Measurements from ENCODE around the gene ADGRG6.

The ADGRG6 gene

GRCh38 chr6:142289687-142290086, 12.1 kb upstream of the ADGRG6 start:
- DNase-seq (ENCODE audit: low read depth): no peak
- no peak overlapping the region for H3K4me3 ChIP-seq (ENCODE audit: low read depth, low read length)
- no peak for TF ChIP-seq CTCF (conservative IDR thresholded peaks at IDR 0.05; ENCODE audit: low read depth, low read length)

DNA sequence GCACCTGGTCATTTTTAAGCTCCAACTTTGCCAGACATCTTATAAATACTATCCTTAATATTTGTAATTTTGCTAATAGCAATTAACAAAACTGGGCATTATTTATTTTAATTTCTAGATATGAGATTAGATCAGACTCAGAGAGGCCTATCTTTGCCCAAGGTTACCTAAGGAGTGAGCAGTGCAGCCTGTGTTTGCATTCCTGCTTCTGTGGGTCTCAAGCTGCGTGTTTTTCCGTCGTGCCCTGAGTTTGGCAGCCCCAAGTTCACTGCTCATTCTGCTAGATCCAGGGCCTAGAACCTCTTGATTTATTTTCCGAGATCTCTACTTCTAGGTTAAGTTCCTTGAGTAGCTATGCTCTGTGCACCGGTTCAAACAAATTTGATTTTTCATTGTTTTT, 11.0 kb upstream of the ADGRG6 start:
- no peak for TF ChIP-seq CTCF (conservative IDR thresholded peaks at IDR 0.05; ENCODE audit: low read depth, low read length)
- no peak overlapping the region for H3K4me3 ChIP-seq (ENCODE audit: low read depth, low read length)
- no peak for DNase-seq (ENCODE audit: low read depth)

- no peak for DNase-seq (ENCODE audit: low read depth)
- H3K4me3 ChIP-seq (ENCODE audit: low read depth, low read length): no peak overlapping the region
- TF ChIP-seq CTCF (conservative IDR thresholded peaks at IDR 0.05; ENCODE audit: low read depth, low read length): no peak
Observed at GRCh38 chr6:142291512-142291911, 10.3 kb upstream of the ADGRG6 start.

DNA sequence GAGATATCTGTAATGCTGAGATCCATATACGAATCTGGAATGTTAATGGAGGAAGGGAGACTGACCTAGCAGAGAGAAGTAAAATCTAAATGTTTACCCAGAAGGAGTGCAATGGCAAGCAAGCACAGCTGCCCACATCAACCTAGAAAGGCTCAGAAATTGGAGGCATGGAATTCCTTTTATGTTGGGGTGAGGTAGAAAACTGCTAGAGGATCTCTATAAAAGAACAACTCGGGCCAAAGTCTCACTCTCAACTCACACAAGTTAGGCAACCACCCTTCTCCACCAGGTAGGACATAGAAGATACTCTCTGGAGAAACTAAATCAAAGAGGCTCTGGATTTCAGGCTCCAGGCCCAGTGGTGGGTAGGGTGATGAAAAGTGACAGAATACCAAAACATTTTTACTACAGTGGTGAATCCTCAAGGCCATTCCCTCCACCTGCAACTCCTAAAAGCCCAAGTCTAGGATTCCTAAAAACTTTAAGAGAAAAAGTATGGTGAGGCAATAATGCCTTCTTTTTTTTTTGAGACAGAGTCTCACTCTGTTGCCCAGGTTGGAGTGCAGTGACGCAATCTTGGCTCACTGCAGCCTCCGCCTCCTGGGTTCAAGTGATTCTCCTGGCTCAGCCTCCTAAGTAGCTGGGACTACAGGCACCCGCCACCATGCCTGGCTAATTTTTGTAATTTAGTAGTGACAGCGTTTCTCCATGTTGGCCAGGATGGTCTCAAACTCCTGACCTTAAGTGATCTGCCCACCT, 9.5 kb upstream of the ADGRG6 start:
- no peak for TF ChIP-seq CTCF (conservative IDR thresholded peaks at IDR 0.05; ENCODE audit: low read depth, low read length)
- no peak overlapping the region for H3K4me3 ChIP-seq (ENCODE audit: low read depth, low read length)
- no peak for DNase-seq (ENCODE audit: low read depth)

DNA sequence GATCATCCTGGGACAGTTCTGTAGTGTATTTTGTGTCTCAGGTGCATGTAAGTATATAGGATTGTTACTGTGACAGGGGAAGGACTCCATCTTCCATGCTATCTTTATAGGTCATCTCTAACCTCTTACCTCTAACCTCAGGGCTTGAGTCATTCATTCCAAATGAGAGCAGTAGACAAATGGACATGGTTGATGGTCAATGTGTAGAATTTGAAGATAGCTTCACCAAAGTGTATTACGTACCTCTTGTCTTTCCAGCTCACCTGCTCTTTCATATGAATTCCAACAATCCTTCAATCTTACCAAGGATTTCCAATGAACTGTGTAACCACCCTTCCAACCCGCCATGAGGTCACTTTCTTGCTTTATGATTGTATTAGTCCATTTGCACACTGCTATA, 8.7 kb upstream of the ADGRG6 start:
- no peak overlapping the region for H3K4me3 ChIP-seq (ENCODE audit: low read depth, low read length)
- TF ChIP-seq CTCF (conservative IDR thresholded peaks at IDR 0.05; ENCODE audit: low read depth, low read length): no peak
- DNase-seq (ENCODE audit: low read depth): no peak

- TF ChIP-seq CTCF (conservative IDR thresholded peaks at IDR 0.05; ENCODE audit: low read depth, low read length): no peak
- H3K4me3 ChIP-seq (ENCODE audit: low read depth, low read length): no peak overlapping the region
- no peak for DNase-seq (ENCODE audit: low read depth)
Observed at GRCh38 chr6:142294679-142295078, 7.1 kb upstream of the ADGRG6 start.

- no peak for TF ChIP-seq CTCF (conservative IDR thresholded peaks at IDR 0.05; ENCODE audit: low read depth, low read length)
- DNase-seq (ENCODE audit: low read depth): no peak
- H3K4me3 ChIP-seq (ENCODE audit: low read depth, low read length): no peak overlapping the region
Observed at GRCh38 chr6:142296975-142297604, 4.7 kb upstream of the ADGRG6 start.

All from choroid plexus epithelial cell (primary cell).